B cell (primary cell): ENCODE results near the gene KANTR. TPM values are rescaled to one million over a fixed set of nuclear protein-coding genes. Genes with fewer than 3 reads are reported as not detected.

Experiments used
- ATAC-seq: fragments of 200-7000 bp; cut with Tn5 transposase; one replicate; pipeline ENCODE4 v1.10.0; 2021; ENCODE audit warnings: low read depth, mild to moderate bottlenecking, moderate number of reproducible peaks, moderate library complexity
- CTCF ChIA-PET: fragments of 350-600 bp; sonication (Branson Sonifier 250); formaldehyde crosslinking; loops from one replicate; lab custom pipeline; 2021; ENCODE audit warnings: antibody characterized with exemption, inconsistent platforms; lab: Charles Lee
- POLR2A ChIA-PET: fragments of 350-600 bp; sonication (Branson Sonifier 250); formaldehyde crosslinking; loops from one replicate; lab custom pipeline; 2021; ENCODE audit warnings: antibody characterized with exemption; lab: Charles Lee
- DNase-seq: peaks from one replicate; pipeline ENCODE4 v3.0.0; 2013
- H2AFZ ChIP-seq: 2 replicates; pipeline ENCODE4 v1.6.1; 2012; ENCODE audit warnings: mild to moderate bottlenecking, low read depth, low read length; ENCODE audit not compliant: insufficient read depth, poor library complexity, severe bottlenecking
- H3K27ac ChIP-seq, 2 donors: 1 replicate in 1 of 2; 2 replicates in 1 of 2; pipeline ENCODE4 v1.5.1; 2012 to 2013; ENCODE audit warnings: low read length in 2 of 2, mild to moderate bottlenecking in 2 of 2, moderate library complexity in 1 of 2
- H3K27me3 ChIP-seq, 4 experiments: fragments of 200-600 bp in 1 of 4; sonication (generic) in 1 of 4; replicated peaks in 1 of 4; 1 replicate in 2 of 4; 2 replicates in 2 of 4; pipeline versions ENCODE4 v1.6.1 to v1.7.0; 2013 to 2016; ENCODE audit warnings: low read length in 3 of 4, mild to moderate bottlenecking in 2 of 4, mixed read lengths in 1 of 4, moderate library complexity in 1 of 4; ENCODE audit not compliant: insufficient read depth in 4 of 4, control insufficient read depth in 3 of 4; ENCODE audit errors: control extremely low read depth in 1 of 4
- H3K36me3 ChIP-seq, 2 experiments: replicated peaks in 1 of 2; 1 replicate in 1 of 2; 2 replicates in 1 of 2; pipeline versions ENCODE4 v1.6.1 to v1.7.1; 2013; ENCODE audit warnings: low read length in 1 of 2; ENCODE audit not compliant: insufficient read depth in 2 of 2, control insufficient read depth in 1 of 2; ENCODE audit errors: control extremely low read depth in 1 of 2, extremely low read depth in 1 of 2
- H3K4me1 ChIP-seq, 2 donors: fragments of 200-600 bp in 1 of 2; sonication (generic) in 1 of 2; 1 replicate in 1 of 2; 2 replicates in 1 of 2; pipeline versions ENCODE4 v1.5.1 to v1.6.1; 2013 to 2017; ENCODE audit warnings: low read length in 2 of 2; ENCODE audit not compliant: control insufficient read depth in 2 of 2, insufficient read depth in 2 of 2
- H3K4me2 ChIP-seq: replicated peaks from 2 replicates; pipeline ENCODE3; 2012; ENCODE audit warnings: mild to moderate bottlenecking, low read depth, low read length; ENCODE audit not compliant: poor library complexity, severe bottlenecking
- H3K4me3 ChIP-seq, 5 experiments: fragments of 200-600 bp in 1 of 5; sonication (generic) in 1 of 5; 1 replicate in 3 of 5; 2 replicates in 2 of 5; pipeline versions ENCODE4 v1.5.1 to v1.7.0; 2011 to 2016; ENCODE audit warnings: low read length in 4 of 5, mild to moderate bottlenecking in 4 of 5, low read depth in 2 of 5, control low read depth in 1 of 5, moderate library complexity in 1 of 5; ENCODE audit not compliant: insufficient read depth in 1 of 5; ENCODE audit errors: control extremely low read depth in 1 of 5, extremely low read depth in 1 of 5
- H3K79me2 ChIP-seq: fragments of 200-600 bp; sonication (generic); one replicate; pipeline ENCODE4 v1.6.0; 2016; ENCODE audit warnings: low read length; ENCODE audit not compliant: control insufficient read depth, insufficient read depth
- H3K9ac ChIP-seq: fragments of 200-600 bp; sonication (generic); 2 replicates; pipeline ENCODE4 v1.6.1; 2017; ENCODE audit warnings: mild to moderate bottlenecking, low read length, moderate library complexity
- H3K9me3 ChIP-seq, 3 donors: one replicate each; pipeline versions ENCODE4 v1.6.1 to v1.7.1; 2013; ENCODE audit warnings: low read length in 2 of 3; ENCODE audit not compliant: control insufficient read depth in 2 of 3, insufficient read depth in 1 of 3; ENCODE audit errors: control extremely low read depth in 1 of 3
- H4K20me1 ChIP-seq: 2 replicates; pipeline ENCODE4 v1.6.0; 2012; ENCODE audit warnings: mild to moderate bottlenecking, low read length; ENCODE audit not compliant: insufficient read depth, control insufficient read depth, poor library complexity, severe bottlenecking
- H3K27ac Mint-ChIP-seq: one replicate; pipeline ENCODE4 v1.8.0; 2021; ENCODE audit warnings: mixed read lengths
- H3K27me3 Mint-ChIP-seq: one replicate; pipeline ENCODE4 v1.8.0; 2021; ENCODE audit warnings: mixed read lengths
- H3K4me1 Mint-ChIP-seq: one replicate; pipeline ENCODE4 v1.8.0; 2021; ENCODE audit warnings: mixed read lengths
- H3K4me3 Mint-ChIP-seq: one replicate; pipeline ENCODE4 v1.8.0; 2021; ENCODE audit warnings: mixed read lengths
- H3K9me3 Mint-ChIP-seq: one replicate; pipeline ENCODE4 v1.8.0; 2022; ENCODE audit warnings: mixed read lengths; ENCODE audit not compliant: insufficient read depth
- EZH2 ChIP-seq: IDR thresholded peaks from 2 replicates; pipeline ENCODE4 v1.6.1; 2012; ENCODE audit warnings: borderline replicate concordance, low read depth, mild to moderate bottlenecking, moderate library complexity, low read length; ENCODE audit not compliant: insufficient read depth, poor library complexity, severe bottlenecking
- WGBS: methylation state at CpG from one replicate; pipeline ENCODE4 v1.1.5; 2013; ENCODE audit warnings: missing lambda C conversion rate; ENCODE audit not compliant: insufficient coverage; 5-methylcytosine and 5-hydroxymethylcytosine counted together
- intact Hi-C: fragments of 100-400 bp; cut with micrococcal nuclease; formaldehyde crosslinking; loops from one replicate; pipeline ENCODE4 v1.10.0; 2022
- polyA plus RNA-seq: library from polyadenylated mRNA; depleted of rRNA; stranded (reverse); fragments of >200 nt; gene quantifications from 2 replicates; pipeline ENCODE4 v1.2.3, GENCODE V29; 2012
- total RNA-seq, 2 donors: library from RNA; stranded (reverse); fragments of 120-200 nt in 1 of 2; gene quantifications; 1 replicate in 1 of 2; 2 replicates in 1 of 2; pipeline versions ENCODE4 v1.2.3 to v1.2.4, GENCODE V29; 2013 to 2022
- TF ChIP-seq, protein P1 (sequence below): fragments of 200-600 bp; IDR thresholded peaks from one replicate; pipeline ENCODE4 v1.8.0; 2022; ENCODE audit warnings: antibody characterized with exemption, mild to moderate bottlenecking

KANTR gene
- total and polyA plus RNA-seq, 2 donors (not counting 1 experiment from before 2014, with no cell fraction given), result 6.7 to 26.8 TPM

DNA sequence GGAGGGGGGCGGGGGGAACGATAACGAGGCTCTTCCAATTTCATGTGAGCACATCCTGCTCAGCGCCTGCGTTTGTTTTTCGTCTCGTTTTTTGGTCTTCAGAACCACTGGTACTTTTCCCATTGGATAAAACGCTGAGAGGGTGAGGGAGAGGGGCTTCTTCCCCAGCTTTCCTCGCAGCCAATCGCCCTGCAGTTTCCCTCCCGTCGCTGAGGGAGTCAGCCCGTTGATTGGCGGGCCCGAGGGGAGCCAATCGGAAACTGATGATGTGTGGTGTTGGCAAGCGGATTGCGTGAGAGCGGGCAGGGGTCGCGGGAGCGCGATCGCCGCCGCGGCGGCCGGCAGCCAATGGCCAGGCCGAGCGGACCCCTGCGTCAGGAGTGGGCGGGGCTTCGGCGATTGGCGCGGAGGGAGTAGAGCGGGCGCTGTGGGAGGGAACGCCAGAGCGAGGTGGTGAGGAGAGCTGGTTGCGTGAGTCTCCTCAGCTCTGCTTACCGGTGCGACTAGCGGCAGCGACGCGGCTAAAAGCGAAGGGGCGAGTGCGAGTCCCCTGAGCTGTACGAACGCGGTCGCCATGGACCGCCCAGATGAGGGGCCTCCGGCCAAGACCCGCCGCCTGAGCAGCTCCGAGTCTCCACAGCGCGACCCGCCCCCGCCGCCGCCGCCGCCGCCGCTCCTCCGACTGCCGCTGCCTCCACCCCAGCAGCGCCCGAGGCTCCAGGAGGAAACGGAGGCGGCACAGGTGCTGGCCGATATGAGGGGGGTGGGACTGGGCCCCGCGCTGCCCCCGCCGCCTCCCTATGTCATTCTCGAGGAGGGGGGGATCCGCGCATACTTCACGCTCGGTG is 11.8 kb upstream of the KANTR start, which contains the start of gene TSPYL2:
Gene TSPYL2, plus strand, starts transcription at position 443 of the 848 bp plus-strand sequence. Its CDS starts 132 bp downstream, at position 575.
- ChIA-PET CTCF (interaction anchor here (1.1 to 1.5 kb wide), 3 partner anchors 9 to 143 kb away, joined by 3 to 8 read pairs (median 6); partner anchors contain the start of gene KDM5C), POLR2A (interaction anchor here (0.6 to 1.9 kb wide), 9 partner anchors 11 to 1449 kb away, joined by 3 to 30 read pairs (median 6); partner anchors contain the start of genes GNL3L, KANTR, KDM5C and PHF8)
- intact Hi-C loops, result loop anchor here (1.0 to 5.0 kb wide), 4 partner anchors 11 to 1725 kb away; partner anchors contain the start of gene MAGED2
- ATAC-seq (peak; percentile 88), DNase-seq (peak; percentile 95)
- Histone ChIP-seq H3K4me3 (peak within 1 kb of the TSS; percentile 61 to 69 (median 65)), H3K27me3 (no peaks in the 10 kb centered on the region), H3K79me2 (peaks cover 13% of the 10 kb centered on the region), H3K4me2 (peak within 1 kb of the TSS; percentile 83), H3K9ac (peak within 1 kb of the TSS; percentile 72), H3K36me3 (peaks cover 0 to 19% of the 10 kb centered on the region in 2 experiments), H3K27ac (peak within 1 kb of the TSS; percentile 85), H2AFZ (no peak within 1 kb of the TSS), H4K20me1 (peaks cover 11% of the 10 kb centered on the region), H3K9me3 (no peaks in the 10 kb centered on the region), H3K4me1 (peaks cover 9 to 17% of the 10 kb centered on the region in 2 donors)
- Mint-ChIP-seq H3K27ac (peak within 1 kb of the TSS; percentile 96), H3K27me3 (no peaks in the 10 kb centered on the region), H3K4me3 (peak within 1 kb of the TSS; percentile 90), H3K4me1 (peaks cover 31% of the 10 kb centered on the region), H3K9me3 (no peaks in the 10 kb centered on the region)
- no peak for TF ChIP-seq EZH2
- TF ChIP-seq, protein P1, sequence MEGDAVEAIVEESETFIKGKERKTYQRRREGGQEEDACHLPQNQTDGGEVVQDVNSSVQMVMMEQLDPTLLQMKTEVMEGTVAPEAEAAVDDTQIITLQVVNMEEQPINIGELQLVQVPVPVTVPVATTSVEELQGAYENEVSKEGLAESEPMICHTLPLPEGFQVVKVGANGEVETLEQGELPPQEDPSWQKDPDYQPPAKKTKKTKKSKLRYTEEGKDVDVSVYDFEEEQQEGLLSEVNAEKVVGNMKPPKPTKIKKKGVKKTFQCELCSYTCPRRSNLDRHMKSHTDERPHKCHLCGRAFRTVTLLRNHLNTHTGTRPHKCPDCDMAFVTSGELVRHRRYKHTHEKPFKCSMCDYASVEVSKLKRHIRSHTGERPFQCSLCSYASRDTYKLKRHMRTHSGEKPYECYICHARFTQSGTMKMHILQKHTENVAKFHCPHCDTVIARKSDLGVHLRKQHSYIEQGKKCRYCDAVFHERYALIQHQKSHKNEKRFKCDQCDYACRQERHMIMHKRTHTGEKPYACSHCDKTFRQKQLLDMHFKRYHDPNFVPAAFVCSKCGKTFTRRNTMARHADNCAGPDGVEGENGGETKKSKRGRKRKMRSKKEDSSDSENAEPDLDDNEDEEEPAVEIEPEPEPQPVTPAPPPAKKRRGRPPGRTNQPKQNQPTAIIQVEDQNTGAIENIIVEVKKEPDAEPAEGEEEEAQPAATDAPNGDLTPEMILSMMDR, result no peak
- under 1% methylated on average over 57 of the region's 86 CpGs for WGBS
